Type B pancreatic cell (in vitro differentiated cells): ENCODE measurements around the gene PLEKHF1. TPM values are rescaled to one million over a fixed set of nuclear protein-coding genes. Genes with fewer than 3 reads are reported as not detected.
A peak's percentile ranks its signal among the peaks of the same experiment; 100 is the strongest.

Source experiments
- DNase-seq: peaks from one replicate; pipeline ENCODE4 v3.0.0; 2021; ENCODE audit warnings: mixed read lengths; ENCODE audit not compliant: unreplicated experiment; ENCODE audit errors: extremely low spot score
- H3K27ac Mint-ChIP-seq: 2 replicates; pipeline ENCODE4 v1.8.0; 2021; ENCODE audit warnings: mild to moderate bottlenecking, mixed read lengths
- H3K27me3 Mint-ChIP-seq: 2 replicates; pipeline ENCODE4 v1.8.0; 2021; ENCODE audit warnings: mixed read lengths
- H3K36me3 Mint-ChIP-seq: 2 replicates; pipeline ENCODE4 v1.8.0; 2021; ENCODE audit warnings: mixed read lengths
- H3K4me1 Mint-ChIP-seq: one replicate; pipeline ENCODE4 v1.8.0; 2021; ENCODE audit warnings: mixed read lengths; ENCODE audit not compliant: unreplicated experiment
- H3K4me3 Mint-ChIP-seq: 2 replicates; pipeline ENCODE4 v1.8.0; 2021; ENCODE audit warnings: mild to moderate bottlenecking, mixed read lengths
- H3K9me3 Mint-ChIP-seq: 2 replicates; pipeline ENCODE4 v1.8.0; 2021; ENCODE audit warnings: mixed read lengths
- total RNA-seq: library from RNA; stranded (reverse); gene quantifications from 2 replicates; pipeline ENCODE4 v1.2.1, GENCODE V29; 2021; ENCODE audit warnings: low replicate concordance
- TF ChIP-seq, protein P1 (sequence below): fragments of 200-600 bp; sonication (generic); conservative IDR thresholded peaks from 2 replicates; pipeline ENCODE4 v1.5.0; 2021; ENCODE audit warnings: antibody characterized with exemption, mild to moderate bottlenecking

PLEKHF1 gene
- total RNA-seq, 1 donor from 2014 or later, result 6.3 TPM

DNA sequence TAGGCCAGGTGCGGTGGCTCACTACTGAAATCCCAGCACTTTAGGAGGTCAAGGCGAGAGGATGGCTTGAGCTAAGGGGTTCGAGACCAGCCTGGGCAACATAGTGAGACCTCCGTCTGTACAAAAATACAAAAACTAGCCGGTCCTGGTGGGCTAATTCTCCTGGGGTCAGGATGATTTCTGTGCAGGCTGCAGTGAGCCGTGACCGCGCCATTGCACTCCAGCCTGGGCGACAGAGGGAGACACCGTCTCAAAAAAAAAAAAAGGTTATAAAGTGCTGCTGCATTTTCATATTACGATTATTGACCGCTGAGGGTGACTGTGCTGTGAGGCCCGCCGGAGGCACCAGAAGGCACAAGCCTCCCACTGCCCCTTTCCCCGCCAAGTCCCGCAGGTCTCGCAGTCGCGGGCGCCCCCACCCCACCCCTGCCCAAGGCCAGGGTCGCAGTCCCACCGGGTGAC, 477 bp upstream of the PLEKHF1 start:
- H3K27ac Mint-ChIP-seq, result peak overlapping the region; percentile 86
- peak overlapping the region; percentile 87 for H3K4me3 Mint-ChIP-seq
- no peaks in the 10 kb centered on the region for H3K27me3 Mint-ChIP-seq
- no peaks in the 10 kb centered on the region for H3K9me3 Mint-ChIP-seq
- H3K4me1 Mint-ChIP-seq, result peaks cover 22% of the 10 kb centered on the region
- no peaks in the 10 kb centered on the region for H3K36me3 Mint-ChIP-seq
- TF ChIP-seq, protein P1, sequence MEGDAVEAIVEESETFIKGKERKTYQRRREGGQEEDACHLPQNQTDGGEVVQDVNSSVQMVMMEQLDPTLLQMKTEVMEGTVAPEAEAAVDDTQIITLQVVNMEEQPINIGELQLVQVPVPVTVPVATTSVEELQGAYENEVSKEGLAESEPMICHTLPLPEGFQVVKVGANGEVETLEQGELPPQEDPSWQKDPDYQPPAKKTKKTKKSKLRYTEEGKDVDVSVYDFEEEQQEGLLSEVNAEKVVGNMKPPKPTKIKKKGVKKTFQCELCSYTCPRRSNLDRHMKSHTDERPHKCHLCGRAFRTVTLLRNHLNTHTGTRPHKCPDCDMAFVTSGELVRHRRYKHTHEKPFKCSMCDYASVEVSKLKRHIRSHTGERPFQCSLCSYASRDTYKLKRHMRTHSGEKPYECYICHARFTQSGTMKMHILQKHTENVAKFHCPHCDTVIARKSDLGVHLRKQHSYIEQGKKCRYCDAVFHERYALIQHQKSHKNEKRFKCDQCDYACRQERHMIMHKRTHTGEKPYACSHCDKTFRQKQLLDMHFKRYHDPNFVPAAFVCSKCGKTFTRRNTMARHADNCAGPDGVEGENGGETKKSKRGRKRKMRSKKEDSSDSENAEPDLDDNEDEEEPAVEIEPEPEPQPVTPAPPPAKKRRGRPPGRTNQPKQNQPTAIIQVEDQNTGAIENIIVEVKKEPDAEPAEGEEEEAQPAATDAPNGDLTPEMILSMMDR, result no peak
- DNase-seq, result no peak

DNA sequence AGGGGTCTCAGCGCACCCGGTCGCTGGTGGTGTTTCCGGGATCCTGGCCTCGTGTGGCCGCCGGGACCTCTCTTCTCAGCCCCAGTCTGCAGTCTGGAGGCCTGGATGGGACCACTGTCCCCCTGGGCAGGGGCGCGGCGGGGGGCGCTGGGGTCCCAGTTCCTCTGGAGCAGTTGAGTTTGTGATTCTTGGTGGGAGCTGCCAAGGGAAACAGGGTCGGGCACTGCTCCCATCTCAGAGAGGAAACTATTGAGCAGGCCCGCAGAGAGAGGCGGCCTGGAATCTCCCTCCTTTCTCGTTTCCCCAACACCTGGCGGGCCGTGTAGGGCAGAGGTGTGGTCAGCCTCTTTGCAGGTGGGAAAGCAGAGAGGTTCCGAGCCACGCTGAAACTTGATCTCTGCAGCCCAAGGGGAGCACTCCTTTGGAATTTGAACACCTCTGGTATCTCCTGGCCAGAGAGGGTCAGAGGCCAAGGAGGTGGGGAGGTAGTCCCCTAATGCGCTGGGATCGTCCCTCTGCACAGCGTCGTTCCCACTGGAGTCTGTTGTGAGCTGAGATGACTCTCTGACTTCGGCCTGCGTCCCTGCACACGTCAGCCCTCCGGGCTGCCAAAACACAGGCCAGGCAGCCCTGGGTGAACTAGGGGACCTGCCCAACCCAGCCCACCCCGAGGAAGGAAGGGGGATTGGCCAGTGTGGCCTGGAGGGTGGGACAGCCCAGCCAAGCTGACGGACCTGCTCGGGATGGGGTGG, 741 bp downstream of the PLEKHF1 start:
- peak overlapping the region; percentile 53 for H3K27ac Mint-ChIP-seq
- no peak for DNase-seq
- peak overlapping the region; percentile 86 for H3K4me3 Mint-ChIP-seq
- TF ChIP-seq, protein P1, result no peak
- H3K9me3 Mint-ChIP-seq, result no peaks in the 10 kb centered on the region
- H3K4me1 Mint-ChIP-seq, result peaks cover 24% of the 10 kb centered on the region
- H3K27me3 Mint-ChIP-seq, result no peaks in the 10 kb centered on the region
- H3K36me3 Mint-ChIP-seq, result peaks cover 4% of the 10 kb centered on the region

DNA sequence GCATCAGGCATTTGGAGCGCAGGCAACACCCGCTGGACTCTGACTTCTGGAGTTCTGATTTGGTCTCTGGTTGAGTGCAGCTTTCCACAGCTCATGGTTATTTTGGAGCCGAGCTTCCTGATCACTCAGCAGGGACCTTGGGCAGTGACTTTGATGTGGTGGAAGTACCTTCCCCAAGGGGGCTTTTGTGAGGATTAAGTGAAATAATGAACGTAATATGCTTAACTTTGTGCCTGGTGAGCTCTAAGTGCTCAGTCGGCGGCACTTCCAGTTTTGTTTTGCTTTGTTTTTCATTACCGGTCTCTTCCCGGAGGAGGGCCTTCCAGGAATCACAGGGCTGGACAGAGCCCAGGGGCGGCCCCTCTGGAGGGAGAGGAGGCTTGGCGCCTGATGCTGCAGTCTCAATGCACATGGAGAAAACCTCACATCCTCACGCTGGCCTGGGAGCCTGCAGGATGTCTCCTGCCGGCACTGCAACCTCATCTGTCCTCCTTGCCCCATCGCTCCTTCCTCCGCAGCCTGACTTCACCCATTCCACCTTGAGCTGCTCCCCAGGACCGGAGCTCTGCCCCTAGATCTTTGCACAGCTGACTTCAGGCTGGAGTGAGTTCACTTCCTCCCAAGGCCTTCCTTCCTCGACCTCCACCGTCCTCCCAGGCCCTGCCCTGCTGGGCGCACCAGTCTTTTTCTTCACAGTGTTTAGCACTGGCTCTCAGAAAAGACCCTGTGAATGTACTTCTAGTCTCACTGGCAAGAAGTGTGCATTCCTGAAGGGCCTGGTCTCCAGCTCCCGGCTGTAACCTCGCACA, 1.5 kb downstream of the PLEKHF1 start:
- TF ChIP-seq, protein P1, result no peak
- no peaks in the 10 kb centered on the region for H3K27me3 Mint-ChIP-seq
- no peaks in the 10 kb centered on the region for H3K9me3 Mint-ChIP-seq
- H3K27ac Mint-ChIP-seq, result peak overlapping the region; percentile 52
- H3K4me3 Mint-ChIP-seq, result peak overlapping the region; percentile 86
- no peak for DNase-seq
- peaks cover 31% of the 10 kb centered on the region for H3K4me1 Mint-ChIP-seq
- H3K36me3 Mint-ChIP-seq, result peaks cover 8% of the 10 kb centered on the region

DNA sequence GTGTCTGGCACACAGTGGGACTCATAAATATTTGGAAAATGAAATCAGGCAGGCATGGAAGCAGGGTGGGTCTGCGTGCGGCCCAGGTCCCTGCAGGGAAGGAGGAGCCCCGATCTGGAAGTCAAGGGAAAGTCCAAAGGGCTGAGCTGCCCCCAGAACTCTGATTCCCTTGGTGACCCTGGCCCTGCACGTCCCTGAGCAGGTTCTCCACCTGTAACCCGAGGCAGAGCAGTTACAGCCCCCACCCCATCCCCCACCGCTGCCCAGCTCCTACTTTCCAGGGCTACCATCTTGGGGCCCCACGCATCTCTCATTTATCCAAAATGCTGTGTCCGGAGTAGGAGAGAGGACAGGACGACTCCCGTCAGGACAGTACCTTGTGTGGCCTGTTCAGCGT, 2.1 kb downstream of the PLEKHF1 start:
- Mint-ChIP-seq H3K36me3 (peaks cover 8% of the 10 kb centered on the region), H3K9me3 (no peaks in the 10 kb centered on the region), H3K27ac (peak overlapping the region; percentile 52), H3K27me3 (no peaks in the 10 kb centered on the region), H3K4me1 (peaks cover 33% of the 10 kb centered on the region), H3K4me3 (peak overlapping the region; percentile 86)
- DNase-seq, result no peak
- TF ChIP-seq, protein P1, result no peak

DNA sequence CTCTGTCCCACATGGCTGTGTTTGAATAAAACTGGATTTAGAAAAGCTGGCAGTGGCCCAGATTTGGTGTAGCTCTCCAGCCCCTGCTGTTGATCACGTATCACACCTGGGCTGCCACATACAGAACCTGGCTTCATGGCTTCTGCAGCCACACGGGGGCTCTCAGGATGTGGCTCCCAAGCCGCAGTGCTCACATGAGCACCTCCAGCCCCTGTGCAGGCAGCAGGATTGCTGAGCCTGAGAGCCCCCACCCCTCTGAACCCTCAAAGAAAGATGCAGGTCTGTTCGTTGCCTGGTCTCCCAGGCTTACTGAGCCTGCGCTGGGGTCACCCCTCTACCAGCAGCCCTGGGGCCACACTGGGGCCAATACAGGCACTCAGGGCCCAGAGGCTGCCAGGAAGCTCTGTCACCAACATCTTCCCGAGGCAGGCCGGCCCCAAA, 2.7 kb downstream of the PLEKHF1 start:
- peaks cover 8% of the 10 kb centered on the region for H3K36me3 Mint-ChIP-seq
- no peak for DNase-seq
- H3K27me3 Mint-ChIP-seq, result no peaks in the 10 kb centered on the region
- TF ChIP-seq, protein P1, result no peak
- peaks cover 31% of the 10 kb centered on the region for H3K4me1 Mint-ChIP-seq
- peak overlapping the region; percentile 76 for H3K4me3 Mint-ChIP-seq
- no peaks in the 10 kb centered on the region for H3K9me3 Mint-ChIP-seq
- H3K27ac Mint-ChIP-seq, result no peak overlapping the region
